GM19099 (cell line): ENCODE data around the gene SLC17A8.

Experiments used
- POLR2A ChIP-seq: IDR thresholded peaks from 3 replicates; pipeline ENCODE4 v1.6.1; 2011; ENCODE audit warnings: low read depth; ENCODE audit not compliant: insufficient read length; ENCODE audit errors: extremely low read depth

The SLC17A8 gene

DNA sequence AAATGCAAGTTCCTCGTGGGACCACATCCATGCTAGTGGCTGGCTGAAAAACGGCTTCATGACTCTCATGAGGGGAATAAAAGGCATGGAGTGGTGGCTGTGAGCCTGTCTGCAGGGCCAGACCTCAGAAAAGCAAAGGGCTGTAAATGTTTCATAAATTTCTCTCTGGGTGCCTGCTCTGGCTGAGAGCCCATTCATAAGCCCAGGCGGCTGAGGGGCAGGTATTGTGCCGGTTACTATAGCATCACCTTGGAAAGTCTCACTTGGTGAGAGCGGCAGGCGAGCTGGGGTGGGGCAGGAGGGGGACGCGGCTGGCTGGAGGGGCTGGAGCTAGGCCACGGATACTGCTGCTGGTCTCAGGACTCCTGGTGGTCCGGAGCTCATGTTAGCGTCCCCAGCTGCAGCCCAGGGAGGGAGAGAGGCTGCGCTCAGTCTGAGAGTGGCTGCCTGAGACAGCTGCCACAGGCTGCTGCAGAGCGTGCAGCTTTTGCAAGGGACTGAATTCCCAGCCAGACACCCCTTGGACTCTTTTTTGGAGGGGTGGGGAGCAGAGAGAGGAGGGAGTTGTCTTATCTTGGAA lies at the start of gene SLC17A8:
Gene SLC17A8 (plus strand): TSS at position 431 of the 580 bp plus-strand sequence. CDS start 318 bp downstream, outside the sequence.
- TF ChIP-seq POLR2A, result no peak

DNA sequence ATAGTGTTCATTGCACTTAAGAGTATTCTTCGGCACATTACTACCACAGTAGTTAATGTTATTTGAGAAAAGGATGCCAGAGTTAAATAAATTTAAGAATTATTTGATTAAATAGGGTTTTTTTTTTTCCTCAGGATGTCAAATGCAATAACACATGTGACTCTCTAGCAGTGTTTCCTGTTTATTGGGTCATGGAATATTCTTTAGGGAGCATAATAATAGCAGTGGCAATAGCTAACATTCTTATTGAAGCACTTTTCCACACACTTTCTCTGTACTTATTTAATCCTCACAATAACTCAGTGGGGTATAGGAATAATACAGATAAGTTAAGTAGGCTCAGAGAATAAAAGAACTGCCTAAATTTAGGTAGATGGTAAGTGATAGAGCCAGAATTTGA lies 45.6 kb upstream of the SLC17A8 start:
- TF ChIP-seq POLR2A, result no peak

DNA sequence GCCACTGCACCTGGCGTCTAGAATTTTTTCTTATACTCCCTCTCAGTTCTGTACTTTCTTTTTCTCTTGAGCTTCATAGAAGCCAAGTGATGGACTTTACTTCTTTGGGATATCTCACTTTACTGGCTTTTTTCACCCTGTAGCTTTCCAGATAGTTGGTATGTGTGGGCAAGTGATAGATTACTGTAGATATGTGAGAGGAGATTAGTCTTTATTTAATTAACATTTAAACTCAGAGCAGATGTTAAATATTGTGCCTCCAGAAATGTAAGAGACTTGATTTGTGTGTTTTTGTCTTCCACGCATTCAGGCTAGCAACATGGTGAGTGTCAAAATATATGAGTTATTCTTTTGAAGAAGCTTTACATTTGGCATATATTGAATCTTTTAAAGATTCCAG lies 39.5 kb upstream of the SLC17A8 start:
- TF ChIP-seq POLR2A, result no peak

DNA sequence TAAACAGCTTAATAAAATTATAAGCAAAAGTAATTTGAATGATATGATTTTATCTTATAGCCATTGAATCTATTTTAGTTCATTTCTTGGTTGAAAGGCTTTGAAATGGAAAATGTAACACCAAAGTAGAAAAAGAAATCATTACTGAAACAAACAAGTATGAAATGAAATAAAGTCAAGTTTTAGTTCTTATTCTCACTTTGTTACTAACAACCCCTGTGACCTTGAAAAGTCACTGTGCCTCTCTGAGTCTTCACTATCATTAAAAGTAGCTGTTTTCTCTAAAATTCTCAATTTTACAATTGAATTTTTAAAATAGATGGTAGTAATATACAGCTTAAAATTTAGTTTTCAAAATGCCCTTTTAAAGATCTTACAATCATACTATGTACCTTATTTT lies 32.4 kb upstream of the SLC17A8 start:
- TF ChIP-seq POLR2A, result no peak

DNA sequence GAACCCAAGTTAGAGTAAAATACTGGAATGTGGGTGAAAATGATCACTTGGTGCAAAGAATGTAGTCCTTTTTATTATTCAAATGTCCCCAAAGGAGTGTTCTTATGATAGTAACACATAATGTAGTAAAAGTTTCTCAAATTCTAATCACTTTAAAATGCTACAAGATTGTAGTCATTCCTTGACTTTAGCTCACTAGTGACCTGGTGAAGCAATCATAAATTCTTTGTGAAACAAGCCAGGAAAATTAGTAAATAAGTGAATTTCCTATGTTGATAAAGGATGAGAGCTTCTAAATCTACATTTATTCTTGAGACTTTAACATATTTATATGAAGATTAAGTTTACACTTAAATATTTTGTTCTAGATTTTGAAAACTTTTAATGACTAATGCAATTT lies 30.7 kb upstream of the SLC17A8 start:
- TF ChIP-seq POLR2A, result no peak

DNA sequence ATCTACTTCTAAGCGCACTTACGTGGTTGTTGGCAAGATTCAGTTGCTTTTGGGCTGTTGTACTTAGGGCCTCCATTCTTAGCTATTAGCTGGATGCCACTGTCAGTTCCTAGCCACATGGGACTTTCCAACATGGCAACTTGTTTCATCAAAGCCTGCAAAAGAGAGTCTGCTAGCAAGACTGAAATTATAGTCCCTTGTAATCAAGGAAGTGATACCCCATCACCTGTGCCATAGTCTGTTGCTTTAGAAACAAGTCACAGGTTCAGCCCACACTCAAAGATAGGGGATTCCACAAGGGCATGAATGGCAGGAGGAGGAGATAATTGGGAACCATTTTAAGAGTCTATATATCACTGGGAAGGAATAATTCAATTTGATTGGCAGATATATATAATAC lies 27.1 kb upstream of the SLC17A8 start:
- no peak for TF ChIP-seq POLR2A

DNA sequence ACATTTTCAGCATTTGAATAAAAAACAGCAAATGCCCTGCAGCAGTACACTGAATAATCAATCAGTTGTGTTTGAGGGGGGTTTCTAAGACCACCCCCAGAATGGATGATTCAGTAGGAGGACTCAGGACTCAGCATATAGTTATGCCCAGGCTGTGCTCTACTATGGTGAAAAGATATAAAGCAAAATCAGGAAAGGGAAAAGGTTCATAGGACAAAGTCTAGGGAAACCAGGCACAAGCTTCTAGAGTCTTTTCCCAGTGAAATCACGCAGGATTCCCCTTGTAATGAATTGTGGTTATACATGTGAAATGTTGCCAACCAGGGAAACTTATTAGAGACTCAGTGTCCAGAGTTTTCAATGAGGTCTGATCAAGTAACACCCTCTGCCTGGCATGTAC lies 25.0 kb upstream of the SLC17A8 start:
- TF ChIP-seq POLR2A, result no peak

DNA sequence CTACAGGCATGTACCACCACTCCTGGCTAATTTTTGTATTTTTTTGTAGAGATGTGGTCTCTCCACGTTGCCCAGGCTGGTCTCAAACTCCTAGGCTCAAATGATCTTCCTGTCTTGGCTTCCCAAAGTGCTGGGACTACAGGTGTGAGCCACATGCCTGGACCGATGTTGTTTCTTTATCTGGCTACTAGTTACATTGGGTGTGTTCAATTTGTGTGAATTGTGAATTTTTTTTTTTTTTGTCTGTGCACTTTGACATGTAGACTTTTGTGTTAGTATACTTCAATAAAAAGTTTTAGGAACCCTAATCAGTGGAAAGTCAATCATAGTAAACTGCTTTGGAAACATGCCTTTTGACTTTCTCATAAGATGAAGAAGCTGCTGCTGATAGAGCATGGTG lies 24.0 kb upstream of the SLC17A8 start:
- no peak for TF ChIP-seq POLR2A

DNA sequence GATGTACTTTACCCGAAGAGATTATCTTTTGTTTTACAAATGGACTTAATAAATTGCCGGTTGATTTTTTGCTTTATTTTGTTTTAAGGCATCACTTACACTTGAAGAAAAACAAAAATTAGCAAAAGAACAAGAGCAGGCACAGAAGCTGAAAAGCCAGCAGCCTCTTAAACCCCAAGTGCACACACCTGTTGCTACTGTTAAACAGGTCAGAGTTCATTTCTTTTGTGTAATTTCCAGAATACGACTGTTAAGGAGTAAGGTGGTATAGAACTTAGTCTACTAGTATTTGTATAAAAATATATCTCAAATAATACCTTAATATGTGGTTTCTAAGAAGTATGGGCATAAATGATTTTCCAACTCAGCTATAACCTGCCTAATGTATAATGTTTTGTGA lies 19.6 kb upstream of the SLC17A8 start:
- TF ChIP-seq POLR2A, result no peak

DNA sequence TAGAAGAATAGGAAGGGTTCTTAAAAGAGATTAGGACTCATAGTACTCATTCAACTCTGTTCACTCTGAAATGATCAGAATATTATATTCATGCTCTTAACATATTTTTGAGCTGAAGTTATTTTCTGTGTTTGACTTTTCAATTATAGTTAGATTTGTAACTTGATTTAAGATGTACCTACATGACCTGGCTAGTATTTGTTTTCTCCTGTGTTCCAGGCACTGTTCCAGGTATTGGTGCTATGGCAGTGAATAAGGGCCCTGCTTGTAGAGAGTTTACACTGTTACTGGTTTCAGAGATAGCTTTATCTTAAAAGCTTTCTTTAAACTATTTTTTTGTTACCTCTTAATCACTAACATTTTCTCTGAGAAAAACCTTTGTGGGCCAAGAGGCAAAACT lies 19.1 kb upstream of the SLC17A8 start:
- no peak for TF ChIP-seq POLR2A

DNA sequence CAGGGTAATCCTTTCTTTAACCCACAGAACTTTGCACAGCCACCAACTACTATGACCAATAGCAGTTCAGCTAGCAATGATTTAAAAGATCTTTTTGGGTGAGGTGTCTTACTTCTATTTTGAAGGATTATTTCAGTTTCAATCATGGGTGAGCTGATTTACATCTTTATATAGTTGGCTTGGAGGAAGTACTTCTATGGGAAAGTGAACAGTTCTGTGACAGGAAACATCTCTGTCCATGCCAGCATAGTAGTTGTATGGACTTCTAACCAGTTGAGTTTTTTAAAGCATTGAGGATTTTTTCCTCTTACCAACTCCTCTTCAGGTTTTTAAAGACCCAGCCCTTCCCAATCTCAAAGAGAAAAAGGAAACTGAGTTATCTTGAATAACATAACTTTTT lies 17.8 kb upstream of the SLC17A8 start:
- TF ChIP-seq POLR2A, result no peak

DNA sequence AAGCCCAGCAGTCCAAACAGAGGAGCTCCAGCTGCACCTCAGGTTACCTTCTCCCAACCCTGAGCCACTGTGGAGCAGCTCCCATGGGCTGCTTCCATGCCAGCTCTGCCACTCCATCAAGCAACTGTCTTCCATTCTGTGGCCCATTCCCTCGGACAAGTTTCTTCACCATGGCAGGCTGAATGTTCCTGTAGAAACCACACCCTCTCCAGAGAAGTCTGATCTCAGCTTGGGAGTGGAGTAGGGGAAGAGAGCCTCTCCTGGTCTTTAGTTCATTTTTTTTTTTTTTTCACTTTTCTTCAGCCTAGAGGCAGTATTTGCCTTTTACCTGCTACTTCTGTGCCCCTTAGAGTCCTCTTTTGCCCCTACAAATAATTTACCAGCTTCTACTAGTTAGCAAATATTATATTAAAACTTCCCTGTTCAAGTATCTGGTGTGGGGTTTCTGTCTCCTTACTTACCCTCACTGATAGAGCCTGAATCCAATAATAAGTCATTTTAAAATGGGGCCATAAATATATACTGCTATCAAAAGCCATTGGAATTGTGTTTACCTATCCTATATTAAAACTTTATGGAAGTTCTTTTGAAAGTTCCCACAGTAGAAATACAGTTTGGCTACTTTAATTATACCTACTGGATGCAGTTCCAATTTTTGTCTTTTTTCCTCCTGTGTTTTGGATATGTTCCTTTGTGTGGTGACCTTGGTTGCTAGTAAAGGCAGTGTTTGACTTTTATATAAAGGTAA lies 11.7 kb upstream of the SLC17A8 start:
- no peak for TF ChIP-seq POLR2A

DNA sequence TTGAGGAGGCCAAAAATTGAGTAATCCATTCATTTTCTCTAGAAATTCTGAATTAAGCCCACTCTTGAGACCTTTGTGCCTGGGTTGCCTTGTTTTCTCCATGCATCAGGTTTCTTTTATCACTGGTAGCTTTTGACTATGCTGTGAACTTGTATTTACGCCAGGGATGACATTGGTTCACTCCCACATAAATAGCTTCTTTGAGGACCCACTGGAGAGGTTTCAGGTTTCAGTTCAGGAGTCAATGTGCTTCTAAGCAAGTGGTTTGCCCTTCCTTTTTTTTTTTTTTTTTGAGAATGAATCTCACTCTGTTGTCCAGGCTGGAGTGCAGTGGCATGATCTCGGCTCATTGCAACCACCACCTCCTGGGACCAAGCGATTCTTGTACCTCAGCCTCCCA lies 10.2 kb upstream of the SLC17A8 start:
- TF ChIP-seq POLR2A, result no peak

DNA sequence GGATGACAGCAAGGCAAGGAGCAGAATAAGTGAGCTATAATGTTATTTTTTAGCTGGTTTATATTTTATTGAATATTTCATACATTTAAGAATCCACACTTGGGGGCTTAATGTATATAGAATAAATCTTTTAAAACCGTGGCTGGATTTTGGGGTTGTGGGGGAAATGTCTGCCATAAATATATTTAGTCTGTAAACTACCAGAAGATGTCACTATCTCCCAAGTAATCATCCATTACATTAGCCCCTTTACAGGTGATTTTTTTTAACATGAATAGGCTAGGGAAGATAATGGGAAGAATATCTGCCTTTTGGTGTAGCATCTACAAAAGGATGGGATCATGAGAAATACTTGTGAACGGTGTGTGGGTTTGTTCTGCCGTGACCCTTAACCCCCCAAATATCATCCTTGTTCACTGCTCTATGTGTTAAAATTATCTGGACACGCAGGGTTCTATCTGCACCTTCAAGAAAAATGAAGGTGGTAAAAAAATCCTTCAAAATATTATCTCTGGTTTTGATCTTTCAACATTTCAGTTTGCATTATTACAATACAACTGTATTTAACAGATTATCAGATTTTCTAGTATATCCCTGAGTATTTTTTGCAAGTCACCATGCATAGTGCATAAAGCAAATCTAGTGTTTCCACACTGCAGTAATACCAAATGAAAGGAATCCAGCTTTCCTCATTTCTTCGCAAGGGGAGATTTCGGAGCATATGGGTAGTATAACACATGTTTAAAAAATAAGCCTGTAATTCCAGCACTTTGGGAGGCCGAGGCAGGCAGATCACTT lies 8.0 kb upstream of the SLC17A8 start:
- no peak for TF ChIP-seq POLR2A

DNA sequence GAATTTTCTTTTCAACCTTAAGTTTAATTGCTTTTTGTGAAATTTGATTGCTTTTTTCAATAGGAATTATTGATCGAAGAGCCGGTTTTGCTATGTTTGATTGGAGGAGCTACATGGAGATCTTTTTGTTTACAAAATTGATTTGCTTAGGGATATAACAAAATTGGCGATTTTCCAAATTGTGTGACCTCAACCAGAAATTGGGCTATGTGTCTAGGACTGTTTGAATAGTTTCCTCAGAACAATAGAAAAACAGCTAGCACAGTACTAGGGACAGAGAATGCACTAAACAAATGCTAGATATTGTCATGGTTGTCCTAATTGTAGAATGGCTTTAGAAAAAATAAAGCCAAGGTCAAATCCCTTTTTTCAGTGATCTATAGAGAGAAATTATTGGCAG lies 2.4 kb downstream of the SLC17A8 start:
- TF ChIP-seq POLR2A, result no peak

DNA sequence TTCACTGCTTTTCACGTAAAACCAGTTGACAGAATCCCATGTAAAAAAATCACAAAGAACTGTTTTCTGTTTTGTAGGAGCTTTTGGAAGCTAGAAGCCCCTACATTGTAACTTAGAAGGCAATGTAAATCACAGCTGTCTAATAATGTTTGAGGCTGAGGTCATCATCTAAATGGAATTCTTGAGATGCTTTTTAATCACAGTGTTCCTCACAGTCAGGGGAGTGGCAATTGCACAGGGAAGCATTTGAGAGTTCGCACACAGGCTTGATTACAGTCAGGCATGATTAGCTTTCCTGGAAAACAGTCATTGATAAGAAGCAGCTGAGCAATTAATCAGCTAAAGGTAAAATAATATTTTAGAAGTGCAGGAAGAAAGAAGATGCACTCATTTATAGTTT lies 2.9 kb downstream of the SLC17A8 start:
- TF ChIP-seq POLR2A, result no peak
